Measurements from ENCODE around the gene CRY1. TPM values are rescaled to one million over a fixed set of nuclear protein-coding genes. Genes with fewer than 3 reads are reported as not detected.

The CRY1 gene
- total RNA-seq, 4 donors from 2014 or later: 23.7 to 51.2 (median 40.1) TPM

DNA sequence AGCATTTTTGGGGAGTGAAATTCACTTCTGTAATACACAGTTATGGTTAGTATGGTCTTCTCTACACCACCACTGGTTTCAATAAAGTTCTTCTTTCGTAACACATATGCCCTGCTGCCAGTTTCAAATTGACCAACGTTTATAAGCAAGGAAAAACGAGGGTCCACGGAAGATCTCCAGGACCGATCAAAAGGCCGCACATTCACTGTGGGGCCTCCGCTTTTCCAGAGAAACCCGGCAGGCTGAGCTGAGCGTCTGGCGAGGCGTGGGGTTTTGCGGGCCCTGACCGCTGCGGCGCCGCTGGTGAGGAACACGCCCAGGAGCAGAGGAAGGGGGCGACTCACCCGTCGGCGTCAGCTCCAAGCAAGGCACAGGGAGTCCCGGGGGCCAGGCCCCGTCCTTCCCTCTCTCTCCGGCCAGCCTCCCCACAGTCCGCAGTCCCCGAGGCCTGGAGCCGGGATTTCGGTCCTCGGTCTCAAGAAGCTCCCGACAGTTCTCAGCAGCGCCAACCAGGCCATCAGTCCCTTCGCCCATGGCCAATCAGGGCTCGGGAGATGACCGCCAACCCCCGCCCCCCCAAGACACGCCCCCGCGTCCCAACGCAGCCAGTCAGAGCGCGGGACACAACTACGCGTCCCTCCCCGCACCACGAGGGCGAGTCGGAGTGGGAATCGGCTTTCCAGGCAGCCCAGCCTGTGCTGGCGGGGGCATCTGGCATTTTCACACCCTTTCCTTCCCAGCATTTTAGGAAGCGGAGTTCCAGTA, 106.5 kb downstream of the CRY1 start, which contains the start of gene MTERF2:
Gene MTERF2 (minus strand): TSS at position 522 of the 765 bp plus-strand sequence. CDS start 8,432 bp downstream, outside the sequence.
- WGBS, 2 donors (ENCODE audit: low coverage in 1 of 2): 0% methylated on average over 5 to 7 of the region's 50 CpGs
- Histone ChIP-seq H3K27me3 (no peaks in the 10 kb centered on the region), H3K4me1 (peaks cover 0 to 65% (median 15%) of the 10 kb centered on the region in 3 donors), H3K9me3 (no peaks in the 10 kb centered on the region), H3K4me3 (peak within 1 kb of the TSS; percentile 42 to 74), H3K36me3 (peaks cover 0 to 14% of the 10 kb centered on the region in 2 donors), H3K27ac (peak within 1 kb of the TSS; percentile 63 to 98 (median 94))
- ATAC-seq: peak; percentile 99
- TF ChIP-seq EP300 (IDR thresholded peaks at IDR 0.05) (no peak), POLR2A (IDR thresholded peaks at IDR 0.05) (peak; percentile 75 to 77), POLR2AphosphoS5 (IDR thresholded peaks at IDR 0.05) (peak; percentile 80), CTCF (IDR thresholded peaks at IDR 0.05) (peak in 2 of 4 experiments; percentile 10 to 32)

GRCh38 chr12:106986135-106986534, 107.2 kb downstream of the CRY1 start:
- 0 to 11% methylated on average over 3 to 4 of the region's 4 CpGs for WGBS, 2 donors (ENCODE audit: low coverage in 1 of 2)
- ATAC-seq: no peak
- H3K9me3 ChIP-seq: no peaks in the 10 kb centered on the region
- no peaks in the 10 kb centered on the region for H3K27me3 ChIP-seq
- peaks cover 0 to 72% (median 19%) of the 10 kb centered on the region in 3 donors for H3K4me1 ChIP-seq
- TF ChIP-seq EP300 (IDR thresholded peaks at IDR 0.05) (no peak), POLR2AphosphoS5 (IDR thresholded peaks at IDR 0.05) (no peak), CTCF (IDR thresholded peaks at IDR 0.05) (no peak), POLR2A (IDR thresholded peaks at IDR 0.05) (no peak)
- H3K36me3 ChIP-seq: peaks cover 0 to 14% of the 10 kb centered on the region in 2 donors
- peak overlapping the region; percentile 59 to 98 (median 94) for H3K27ac ChIP-seq
- H3K4me3 ChIP-seq: peak overlapping the region; percentile 42 to 74

DNA sequence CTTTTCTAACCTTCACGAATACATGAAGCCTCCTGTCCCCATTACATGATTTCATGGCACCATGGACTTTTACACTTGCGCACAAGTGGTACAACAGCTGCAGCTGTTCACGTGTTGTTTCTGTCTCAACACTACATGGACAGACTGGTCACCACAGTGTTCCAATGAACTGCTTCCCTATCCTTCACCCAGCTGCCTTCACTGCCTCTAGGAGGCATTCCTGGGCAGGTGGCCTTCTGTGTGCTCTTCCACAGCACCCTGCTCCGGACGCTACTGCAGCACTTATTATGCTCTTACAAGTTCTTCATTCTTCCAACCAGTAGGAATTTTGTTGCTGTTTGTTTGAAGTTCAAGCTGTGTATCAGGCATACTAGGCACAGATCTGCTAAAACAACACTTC, 107.9 kb downstream of the CRY1 start:
- peak overlapping the region; percentile 59 to 98 (median 94) for H3K27ac ChIP-seq
- H3K4me3 ChIP-seq: peak overlapping the region; percentile 42 to 74

DNA sequence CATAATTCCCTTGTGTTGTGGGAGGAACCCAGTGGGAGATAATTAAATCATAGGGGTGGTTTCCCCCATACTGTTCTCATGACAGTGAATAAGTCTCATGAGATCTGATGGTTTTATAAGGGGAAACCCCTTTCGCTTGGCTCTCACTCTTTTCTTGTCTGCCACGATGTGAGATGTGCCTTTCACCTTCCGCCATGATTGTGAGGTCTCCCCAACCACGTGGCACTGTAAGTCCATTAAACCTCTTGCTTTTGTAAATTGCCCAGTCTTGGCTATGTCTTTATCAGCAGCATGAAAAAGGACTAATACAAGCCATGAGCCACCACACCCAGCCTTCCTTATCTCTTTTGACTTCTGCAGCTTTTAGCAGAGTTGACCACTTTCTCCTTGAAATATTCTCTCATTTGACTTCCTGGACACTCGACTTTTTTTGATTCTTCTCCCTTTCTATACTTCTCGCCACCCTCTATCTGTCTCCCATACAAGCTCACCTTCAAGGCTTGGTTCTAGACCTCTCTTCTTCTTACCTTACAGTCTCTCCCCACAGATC, 108.7 kb downstream of the CRY1 start:
- Histone ChIP-seq H3K4me1 (peaks cover 0 to 84% (median 19%) of the 10 kb centered on the region in 3 donors), H3K36me3 (peaks cover 0 to 14% of the 10 kb centered on the region in 2 donors), H3K27me3 (no peaks in the 10 kb centered on the region), H3K9me3 (no peaks in the 10 kb centered on the region), H3K4me3 (no peak overlapping the region), H3K27ac (peak overlapping the region in 1 of 4 donors; percentile 98)
- 92 to 93% methylated on average over 6 of the region's 6 CpGs for WGBS, 2 donors (ENCODE audit: low coverage in 1 of 2)
- TF ChIP-seq POLR2A (IDR thresholded peaks at IDR 0.05): no peak
- TF ChIP-seq CTCF (IDR thresholded peaks at IDR 0.05): no peak
- no peak for TF ChIP-seq POLR2AphosphoS5 (IDR thresholded peaks at IDR 0.05)
- no peak for TF ChIP-seq EP300 (IDR thresholded peaks at IDR 0.05)
- ATAC-seq: no peak

More for the DNA sequence above, 107.9 kb downstream of the CRY1 start:
- Histone ChIP-seq H3K9me3 (no peaks in the 10 kb centered on the region), H3K27me3 (no peaks in the 10 kb centered on the region), H3K36me3 (peaks cover 0 to 14% of the 10 kb centered on the region in 2 donors), H3K4me1 (peaks cover 0 to 79% (median 19%) of the 10 kb centered on the region in 3 donors)
- TF ChIP-seq CTCF (IDR thresholded peaks at IDR 0.05) (peak in 1 of 4 experiments; percentile 10), EP300 (IDR thresholded peaks at IDR 0.05) (no peak)
- 58 to 73% methylated on average over 5 of the region's 5 CpGs for WGBS, 2 donors (ENCODE audit: low coverage in 1 of 2)
- ATAC-seq: no peak
